ENCODE results near the gene BORCS6. TPM values are rescaled to one million over a fixed set of nuclear protein-coding genes. Genes with fewer than 3 reads are reported as not detected.

Gene BORCS6
- total and polyA plus RNA-seq, 2 of the 13 experiments (the other 11 are each of a cell fraction or from before 2014, with no cell fraction given), result 2.0 to 5.1 TPM

DNA sequence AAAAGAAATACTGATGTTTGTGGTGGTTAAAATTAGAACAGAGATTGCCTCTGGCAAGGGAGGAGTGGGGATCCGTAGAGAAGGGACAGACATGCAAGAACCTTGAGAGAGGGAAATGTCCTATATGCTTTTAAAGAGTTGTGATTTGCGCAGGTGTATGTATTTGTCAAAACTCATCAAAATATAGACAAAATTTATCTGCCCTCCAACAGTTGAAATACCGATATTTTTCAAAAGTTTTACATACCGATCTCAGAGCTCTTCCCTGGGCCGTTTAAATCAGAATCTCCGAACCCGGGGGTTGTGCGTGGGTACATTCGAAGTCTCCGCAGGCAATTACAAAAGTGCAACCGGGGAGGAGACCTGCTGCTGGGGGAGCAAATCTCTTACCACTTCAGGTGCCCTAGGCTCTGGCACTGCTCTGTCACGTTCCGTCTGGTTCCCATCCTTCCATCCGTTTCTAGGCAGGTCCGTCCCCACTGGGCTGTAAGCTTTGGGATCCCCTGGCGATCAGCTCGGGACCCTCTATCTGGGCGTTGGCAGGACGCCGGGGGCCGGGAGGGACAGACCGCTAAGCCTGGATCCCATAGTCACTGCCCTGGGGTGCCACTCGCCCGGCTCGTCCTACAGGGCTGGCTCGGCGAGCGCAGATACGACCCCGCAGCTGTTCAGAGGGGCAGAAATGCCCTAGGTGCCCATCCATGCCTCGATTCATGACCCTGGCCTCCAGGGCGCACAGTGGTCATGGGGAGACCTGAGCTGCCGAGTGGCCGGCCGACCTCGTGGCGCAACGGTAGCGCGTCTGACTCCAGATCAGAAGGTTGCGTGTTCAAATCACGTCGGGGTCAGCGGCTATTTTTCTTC lies 4.2 kb downstream of the BORCS6 start (continued):
- TF ChIP-seq, protein P1, sequence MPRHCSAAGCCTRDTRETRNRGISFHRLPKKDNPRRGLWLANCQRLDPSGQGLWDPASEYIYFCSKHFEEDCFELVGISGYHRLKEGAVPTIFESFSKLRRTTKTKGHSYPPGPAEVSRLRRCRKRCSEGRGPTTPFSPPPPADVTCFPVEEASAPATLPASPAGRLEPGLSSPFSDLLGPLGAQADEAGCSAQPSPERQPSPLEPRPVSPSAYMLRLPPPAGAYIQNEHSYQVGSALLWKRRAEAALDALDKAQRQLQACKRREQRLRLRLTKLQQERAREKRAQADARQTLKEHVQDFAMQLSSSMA (CRISPR knock-in tag; IDR thresholded peaks at IDR 0.05), result 0 out of 2 replicates have a peak, but pooled peaks have one; percentile 0
- 0 out of 2 replicates have a peak, but pooled peaks have one; percentile 19 for TF ChIP-seq ZBTB7A (CRISPR knock-in tag; IDR thresholded peaks at IDR 0.05)
- TF ChIP-seq ZNF713 (CRISPR knock-in tag; IDR thresholded peaks at IDR 0.05), result no peak
- TF ChIP-seq, protein P2, sequence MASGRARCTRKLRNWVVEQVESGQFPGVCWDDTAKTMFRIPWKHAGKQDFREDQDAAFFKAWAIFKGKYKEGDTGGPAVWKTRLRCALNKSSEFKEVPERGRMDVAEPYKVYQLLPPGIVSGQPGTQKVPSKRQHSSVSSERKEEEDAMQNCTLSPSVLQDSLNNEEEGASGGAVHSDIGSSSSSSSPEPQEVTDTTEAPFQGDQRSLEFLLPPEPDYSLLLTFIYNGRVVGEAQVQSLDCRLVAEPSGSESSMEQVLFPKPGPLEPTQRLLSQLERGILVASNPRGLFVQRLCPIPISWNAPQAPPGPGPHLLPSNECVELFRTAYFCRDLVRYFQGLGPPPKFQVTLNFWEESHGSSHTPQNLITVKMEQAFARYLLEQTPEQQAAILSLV (CRISPR knock-in tag; IDR thresholded peaks at IDR 0.05; ENCODE audit: borderline replicate concordance), result peak; percentile 23; the same call in 1 of the 2 replicates
- TF ChIP-seq ETV5 (CRISPR knock-in tag; IDR thresholded peaks at IDR 0.05; ENCODE audit: borderline replicate concordance), result peak; percentile 16; the same call in 1 of the 2 replicates
- TF ChIP-seq TGIF2 (CRISPR knock-in tag; IDR thresholded peaks at IDR 0.05), result no peak
- TF ChIP-seq CBX5 (CRISPR knock-in tag; IDR thresholded peaks at IDR 0.05; ENCODE audit: borderline replicate concordance), result no peak
- no peak for TF ChIP-seq SIX1 (CRISPR knock-in tag; IDR thresholded peaks at IDR 0.05; ENCODE audit: borderline replicate concordance)
- TF ChIP-seq, protein P3, sequence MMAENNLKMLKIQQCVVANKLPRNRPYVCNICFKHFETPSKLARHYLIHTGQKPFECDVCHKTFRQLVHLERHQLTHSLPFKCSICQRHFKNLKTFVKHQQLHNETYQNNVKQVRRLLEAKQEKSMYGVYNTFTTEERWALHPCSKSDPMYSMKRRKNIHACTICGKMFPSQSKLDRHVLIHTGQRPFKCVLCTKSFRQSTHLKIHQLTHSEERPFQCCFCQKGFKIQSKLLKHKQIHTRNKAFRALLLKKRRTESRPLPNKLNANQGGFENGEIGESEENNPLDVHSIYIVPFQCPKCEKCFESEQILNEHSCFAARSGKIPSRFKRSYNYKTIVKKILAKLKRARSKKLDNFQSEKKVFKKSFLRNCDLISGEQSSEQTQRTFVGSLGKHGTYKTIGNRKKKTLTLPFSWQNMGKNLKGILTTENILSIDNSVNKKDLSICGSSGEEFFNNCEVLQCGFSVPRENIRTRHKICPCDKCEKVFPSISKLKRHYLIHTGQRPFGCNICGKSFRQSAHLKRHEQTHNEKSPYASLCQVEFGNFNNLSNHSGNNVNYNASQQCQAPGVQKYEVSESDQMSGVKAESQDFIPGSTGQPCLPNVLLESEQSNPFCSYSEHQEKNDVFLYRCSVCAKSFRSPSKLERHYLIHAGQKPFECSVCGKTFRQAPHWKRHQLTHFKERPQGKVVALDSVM (CRISPR knock-in tag; IDR thresholded peaks at IDR 0.05), result peak; percentile 52; the same call in 1 of the 2 replicates
- no peak for TF ChIP-seq SRF (IDR thresholded peaks at IDR 0.05; ENCODE audit: low read depth, low read length)
- TF ChIP-seq, protein P4, sequence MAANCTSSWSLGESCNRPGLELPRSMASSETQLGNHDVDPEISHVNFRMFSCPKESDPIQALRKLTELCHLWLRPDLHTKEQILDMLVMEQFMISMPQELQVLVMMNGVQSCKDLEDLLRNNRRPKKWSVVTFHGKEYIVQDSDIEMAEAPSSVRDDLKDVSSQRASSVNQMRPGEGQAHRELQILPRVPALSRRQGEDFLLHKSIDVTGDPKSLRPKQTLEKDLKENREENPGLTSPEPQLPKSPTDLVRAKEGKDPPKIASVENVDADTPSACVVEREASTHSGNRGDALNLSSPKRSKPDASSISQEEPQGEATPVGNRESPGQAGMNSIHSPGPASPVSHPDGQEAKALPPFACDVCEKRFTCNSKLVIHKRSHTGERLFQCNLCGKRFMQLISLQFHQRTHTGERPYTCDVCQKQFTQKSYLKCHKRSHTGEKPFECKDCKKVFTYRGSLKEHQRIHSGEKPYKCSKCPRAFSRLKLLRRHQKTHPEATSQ (CRISPR knock-in tag; IDR thresholded peaks at IDR 0.05; ENCODE audit: borderline replicate concordance), result peak; percentile 40; the same call in 1 of the 2 replicates
- TF ChIP-seq ZNF329 (CRISPR knock-in tag; IDR thresholded peaks at IDR 0.05; ENCODE audit: low read depth), result no peak
- no peak for TF ChIP-seq ZFP1 (CRISPR knock-in tag; IDR thresholded peaks at IDR 0.05)
- TF ChIP-seq FIP1L1 (IDR thresholded peaks at IDR 0.05; ENCODE audit: borderline replicate concordance, insufficient read depth, low read depth, low read length), result no peak
- TF ChIP-seq ZNF143 (CRISPR knock-in tag; IDR thresholded peaks at IDR 0.05), result no peak
- no peak for TF ChIP-seq ZNF101 (CRISPR knock-in tag; IDR thresholded peaks at IDR 0.05; ENCODE audit: borderline replicate concordance, low read depth)
- TF ChIP-seq JUND (CRISPR knock-in tag; IDR thresholded peaks at IDR 0.05), result 0 out of 2 replicates have a peak, but pooled peaks have one; percentile 34
- no peak for TF ChIP-seq ZSCAN21 (CRISPR knock-in tag; IDR thresholded peaks at IDR 0.05; ENCODE audit: borderline replicate concordance)
- TF ChIP-seq, protein P5, sequence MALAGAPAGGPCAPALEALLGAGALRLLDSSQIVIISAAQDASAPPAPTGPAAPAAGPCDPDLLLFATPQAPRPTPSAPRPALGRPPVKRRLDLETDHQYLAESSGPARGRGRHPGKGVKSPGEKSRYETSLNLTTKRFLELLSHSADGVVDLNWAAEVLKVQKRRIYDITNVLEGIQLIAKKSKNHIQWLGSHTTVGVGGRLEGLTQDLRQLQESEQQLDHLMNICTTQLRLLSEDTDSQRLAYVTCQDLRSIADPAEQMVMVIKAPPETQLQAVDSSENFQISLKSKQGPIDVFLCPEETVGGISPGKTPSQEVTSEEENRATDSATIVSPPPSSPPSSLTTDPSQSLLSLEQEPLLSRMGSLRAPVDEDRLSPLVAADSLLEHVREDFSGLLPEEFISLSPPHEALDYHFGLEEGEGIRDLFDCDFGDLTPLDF (CRISPR knock-in tag; IDR thresholded peaks at IDR 0.05), result no peak
- TF ChIP-seq ZNF138 (CRISPR knock-in tag; IDR thresholded peaks at IDR 0.05; ENCODE audit: low read depth), result peak; percentile 39; the same call in 1 of the 2 replicates
- TF ChIP-seq ZFP41 (CRISPR knock-in tag; IDR thresholded peaks at IDR 0.05; ENCODE audit: borderline replicate concordance), result no peak

Data from HepG2 (cell line).